HepG2 (cell line): ENCODE data around the gene SRC. TPM values are rescaled to one million over a fixed set of nuclear protein-coding genes. Genes with fewer than 3 reads are reported as not detected.
A peak's percentile ranks its signal among the peaks of the same experiment; 100 is the strongest.

Experiments used
- ATAC-seq: fragments of 200-7000 bp; cut with Tn5 transposase; 3 replicates; pipeline ENCODE4 v1.9.1; 2020; ENCODE audit warnings: mild to moderate bottlenecking, moderate library complexity
- BruUV-seq: library from RNA; stranded (reverse); fragments of 400-500 nt; replicated peaks from 2 replicates; lab custom pipeline; 2021; lab: Mats Ljungman, UMichigan
- CTCF ChIA-PET: fragments of 300-600 bp; formaldehyde crosslinking; extraction: SDS; loops from one replicate; lab custom pipeline; 2021; ENCODE audit warnings: low total read pairs, inconsistent platforms, low intra/inter-chr PET ratio; lab: Yijun Ruan, JAX
- POLR2A ChIA-PET: fragments of 350-600 bp; sonication (Branson Sonifier 250); formaldehyde crosslinking; loops from one replicate; lab custom pipeline; 2020; ENCODE audit warnings: antibody characterized with exemption, inconsistent platforms; lab: Yijun Ruan, JAX
- DNase-seq: peaks from one replicate; pipeline ENCODE4 v3.0.0-alpha.2; 2015; ENCODE audit warnings: low spot score
- FAIRE-seq: peaks from 3 replicates; lab custom pipeline; 2011; peaks lifted over from hg19 to GRCh38; lab: Jason Lieb, UNC
- H2AFZ ChIP-seq: one replicate; pipeline ENCODE4 v1.6.1; 2011; ENCODE audit warnings: low read length, inconsistent platforms
- H3K27ac ChIP-seq: fragments of 300-600 bp; 3 replicates; pipeline ENCODE4 v1.8.0; 2011; ENCODE audit warnings: mixed run types, mild to moderate bottlenecking, mixed read lengths, low read length, inconsistent platforms; ENCODE audit not compliant: insufficient read depth; ENCODE audit errors: extremely low read length
- H3K27me3 ChIP-seq, 2 experiments: fragments of 200-600 bp in 1 of 2; 2 replicates in 1 of 2; 3 replicates in 1 of 2; pipeline versions ENCODE4 v1.6.0 to v1.8.0; 2011; ENCODE audit warnings: low read length in 2 of 2, mild to moderate bottlenecking in 2 of 2, moderate library complexity in 2 of 2, inconsistent platforms in 1 of 2; ENCODE audit not compliant: insufficient read depth in 2 of 2, control insufficient read depth in 1 of 2
- H3K36me3 ChIP-seq, 2 experiments: fragments of 200-600 bp in 1 of 2; replicated peaks in 1 of 2; 2 replicates in 1 of 2; 3 replicates in 1 of 2; pipeline versions ENCODE4 v1.5.1 to v1.8.0; 2011; ENCODE audit warnings: low read length in 2 of 2, inconsistent platforms in 1 of 2; ENCODE audit not compliant: insufficient read depth in 2 of 2, control insufficient read depth in 1 of 2
- H3K4me1 ChIP-seq: 2 replicates; pipeline ENCODE4 v1.5.1; 2012; ENCODE audit warnings: low read length, inconsistent platforms; ENCODE audit not compliant: insufficient read depth
- H3K4me2 ChIP-seq: 2 replicates; pipeline ENCODE4 v1.6.0; 2011; ENCODE audit warnings: low read depth, low read length, inconsistent platforms
- H3K4me3 ChIP-seq, 3 experiments: fragments of 200-600 bp in 1 of 3; sonication (generic), shearing (Covaris generic) in 1 of 3; replicated peaks in 1 of 3; 2 replicates each; pipeline ENCODE4 v1.5.1; 2011 to 2016; ENCODE audit warnings: low read length in 3 of 3, inconsistent platforms in 2 of 3, low read depth in 2 of 3, mild to moderate bottlenecking in 2 of 3, control low read depth in 1 of 3, mixed read lengths in 1 of 3; ENCODE audit not compliant: insufficient read depth in 1 of 3
- H3K79me2 ChIP-seq: one replicate; pipeline ENCODE4 v1.6.1; 2011; ENCODE audit warnings: low read length, inconsistent platforms; ENCODE audit not compliant: insufficient read depth
- H3K9ac ChIP-seq: 2 replicates; pipeline ENCODE4 v1.6.0; 2011; ENCODE audit warnings: mild to moderate bottlenecking, low read depth, low read length, inconsistent platforms; ENCODE audit not compliant: insufficient read depth
- H3K9me3 ChIP-seq: 2 replicates; pipeline ENCODE4 v1.5.1; 2012; ENCODE audit warnings: mild to moderate bottlenecking, low read length
- H4K20me1 ChIP-seq: 2 replicates; pipeline ENCODE4 v1.6.0; 2011; ENCODE audit warnings: inconsistent platforms, mild to moderate bottlenecking, low read length, moderate library complexity; ENCODE audit not compliant: insufficient read depth
- BCL3 ChIP-seq: sonication (generic); formaldehyde crosslinking; IDR thresholded peaks from 2 replicates; pipeline ENCODE4 v1.5.1; 2020; ENCODE audit warnings: mild to moderate bottlenecking, missing genetic modification reagents, moderate library complexity
- CEBPG ChIP-seq: IDR thresholded peaks from 2 replicates; pipeline ENCODE4 v1.6.1; 2016
- ELF1 ChIP-seq: sonication (generic); formaldehyde crosslinking; IDR thresholded peaks from 2 replicates; pipeline ENCODE4 v1.4.0; 2020; ENCODE audit warnings: missing genetic modification reagents
- KDM1A ChIP-seq: IDR thresholded peaks from 2 replicates; pipeline ENCODE4 v1.6.1; 2016; ENCODE audit warnings: missing compliant biosample characterization
- MIER3 ChIP-seq: IDR thresholded peaks from 2 replicates; pipeline ENCODE4 v1.6.1; 2016; ENCODE audit warnings: missing compliant biosample characterization, borderline replicate concordance
- POLR2AphosphoS2 ChIP-seq: IDR thresholded peaks from 2 replicates; pipeline ENCODE4 v1.6.1; 2011; ENCODE audit warnings: low read depth, low read length, improper control_type of control experiment
- SP4 ChIP-seq: sonication (generic); formaldehyde crosslinking; IDR thresholded peaks from 2 replicates; pipeline ENCODE4 v1.8.1; 2023; ENCODE audit warnings: mild to moderate bottlenecking, missing genetic modification reagents
- SP5 ChIP-seq: IDR thresholded peaks from 2 replicates; pipeline ENCODE4 v1.6.1; 2016; ENCODE audit warnings: low read depth, borderline replicate concordance
- TRAFD1 ChIP-seq: sonication (generic); formaldehyde crosslinking; IDR thresholded peaks from 2 replicates; pipeline ENCODE4 v1.5.1; 2020; ENCODE audit warnings: missing genetic modification reagents, mild to moderate bottlenecking, borderline replicate concordance
- ZNF17 ChIP-seq: sonication (generic); formaldehyde crosslinking; IDR thresholded peaks from 2 replicates; pipeline ENCODE4 v1.5.0; 2020; ENCODE audit warnings: mild to moderate bottlenecking, missing genetic modification reagents
- ZNF264 ChIP-seq: sonication (generic); formaldehyde crosslinking; IDR thresholded peaks from 2 replicates; pipeline ENCODE4 v1.4.0; 2020; ENCODE audit warnings: missing genetic modification reagents
- ZNF687 ChIP-seq: sonication (generic); formaldehyde crosslinking; IDR thresholded peaks from 2 replicates; pipeline ENCODE4 v1.5.1; 2020; ENCODE audit warnings: mild to moderate bottlenecking, missing genetic modification reagents, moderate library complexity
- ZNF720 ChIP-seq: sonication (generic); formaldehyde crosslinking; IDR thresholded peaks from 2 replicates; pipeline ENCODE4 v1.4.0; 2020; ENCODE audit warnings: missing genetic modification reagents
- ZNF768 ChIP-seq: sonication (generic); formaldehyde crosslinking; IDR thresholded peaks from 2 replicates; pipeline ENCODE4 v1.4.0; 2020; ENCODE audit warnings: missing genetic modification reagents
- ZNF883 ChIP-seq: sonication (generic); formaldehyde crosslinking; IDR thresholded peaks from 2 replicates; pipeline ENCODE4 v1.5.1; 2020; ENCODE audit warnings: mild to moderate bottlenecking, missing genetic modification reagents; ENCODE audit errors: not compliant biosample characterization
- ZSCAN31 ChIP-seq: sonication (generic); formaldehyde crosslinking; IDR thresholded peaks from 2 replicates; pipeline ENCODE4 v1.5.0; 2020; ENCODE audit warnings: low read depth, mild to moderate bottlenecking, missing genetic modification reagents
- WGBS: methylation state at CpG from one replicate; pipeline ENCODE4 v1.1.6; 2017; ENCODE audit warnings: low lambda C conversion rate; 5-methylcytosine and 5-hydroxymethylcytosine counted together
- in situ Hi-C: cut with HindIII; loops from 2 replicates; pipeline ENCODE4 v1.10.0; 2017; ENCODE audit warnings: low pct_unique_long_range_greater_than_20kb; ENCODE audit not compliant: extremely low pct_ligation_motif_present
- intact Hi-C: fragments of 100-400 bp; cut with micrococcal nuclease; formaldehyde crosslinking; loops from one replicate; pipeline ENCODE4 v1.10.0; 2022; ENCODE audit not compliant: unreplicated experiment
- polyA plus RNA-seq, 8 experiments: library from polyadenylated mRNA; depleted of rRNA in 3 of 8; stranded (reverse) in 7 of 8; unstranded in 1 of 8; fragments of >200 nt; fragmentation: Illumina TruSeq in 4 of 8; extraction: Trizol in 4 of 8; gene quantifications; 2 replicates each; pipeline versions ENCODE4 v1.2.1 to v1.2.3, GENCODE V29; 2011 to 2016; ENCODE audit warnings: low read depth in 4 of 8, missing spikeins in 1 of 8, mixed read lengths in 1 of 8; ENCODE audit not compliant: insufficient read depth in 1 of 8
- total RNA-seq, 5 experiments: library from RNA; depleted of rRNA; stranded (reverse); fragments of >200 nt; fragmentation: Illumina TruSeq; extraction: Trizol; gene quantifications; 2 replicates each; pipeline ENCODE4 v1.2.3, GENCODE V29; 2016; ENCODE audit warnings: low read depth in 1 of 5

SRC gene
- total and polyA plus RNA-seq, 2 of the 13 experiments (the other 11 are each of a cell fraction or from before 2014, with no cell fraction given) = 54.7 to 192 TPM

- Histone ChIP-seq H3K4me2 (no peak overlapping the region), H3K27me3 (no peaks in the 10 kb centered on the region), H3K79me2 (peaks cover 44% of the 10 kb centered on the region), H3K9me3 (no peaks in the 10 kb centered on the region), H3K4me1 (no peaks in the 10 kb centered on the region), H3K27ac (no peak overlapping the region), H3K4me3 (no peak overlapping the region), H2AFZ (no peak overlapping the region), H3K36me3 (peaks cover 35 to 76% of the 10 kb centered on the region in 2 experiments), H3K9ac (no peak overlapping the region), H4K20me1 (peaks cover 58% of the 10 kb centered on the region)
- DNase-seq (no peak), ATAC-seq (no peak), FAIRE-seq (no peak)
- TF ChIP-seq ZNF768 (CRISPR knock-in tag) = peak; percentile 78
- peak; percentile 46; the same call in 1 of the 2 replicates for TF ChIP-seq BCL3 (CRISPR knock-in tag)
- TF ChIP-seq ELF1 (CRISPR knock-in tag) = no peak
- TF ChIP-seq ZSCAN31 (CRISPR knock-in tag) = no peak
- no peak for TF ChIP-seq POLR2AphosphoS2
- TF ChIP-seq ZNF720 (CRISPR knock-in tag) = no peak
- 0 out of 2 replicates have a peak, but pooled peaks have one; percentile 25 for TF ChIP-seq SP4 (CRISPR knock-in tag)
- TF ChIP-seq TRAFD1 (CRISPR knock-in tag) = no peak
- peak; percentile 25 for TF ChIP-seq ZNF883 (CRISPR knock-in tag)
- TF ChIP-seq ZNF17 = peak; percentile 27; the same call in 1 of the 2 replicates
- TF ChIP-seq ZNF264 (CRISPR knock-in tag) = no peak
- no peak for TF ChIP-seq CEBPG
- TF ChIP-seq KDM1A (CRISPR knock-in tag) = no peak
- 0 out of 2 replicates have a peak, but pooled peaks have one; percentile 14 for TF ChIP-seq ZNF687 (CRISPR knock-in tag)
- TF ChIP-seq SP5 (CRISPR knock-in tag) = no peak
- no peak for TF ChIP-seq MIER3 (CRISPR knock-in tag)
- intact Hi-C loops = no loop called here
- ChIA-PET POLR2A (interaction anchor here (1.2 kb wide), 1 partner anchor 20 kb away, joined by 3 read pairs; no protein-coding TSS in a partner anchor), CTCF (interaction anchor here (1.8 kb wide), 1 partner anchor 20 kb away, joined by 4 read pairs; no protein-coding TSS in a partner anchor)
- WGBS = 97% methylated on average over 20 of the region's 21 CpGs
- in situ Hi-C loops = no loop called here
- no TSS peak for BruUV-seq
These were observed 18.3 kb downstream of the SRC start for GRCh38 chr20:37364013-37364926.
